Stomach (tissue), 9 donors: ENCODE measurements around the gene SERPINF2. TPM values are rescaled to one million over a fixed set of nuclear protein-coding genes. Genes with fewer than 3 reads are reported as not detected.

Experiments used
- DNase-seq, 2 donors: peaks; one replicate each; pipeline versions ENCODE4 v3.0.0 to v3.0.0-alpha.2; 2013 to 2019
- H3K27ac ChIP-seq, 5 donors: fragments of 200-600 bp in 4 of 5; sonication (generic) in 4 of 5; one replicate each; pipeline ENCODE4 v1.5.1; 2013 to 2019; ENCODE audit warnings: mild to moderate bottlenecking in 1 of 5, moderate library complexity in 1 of 5
- H3K27me3 ChIP-seq, 3 donors: fragments of 200-600 bp; sonication (generic); one replicate each; pipeline ENCODE4 v1.5.1; 2017 to 2019; ENCODE audit warnings: mixed run types in 1 of 3
- H3K36me3 ChIP-seq, 4 donors: fragments of 200-600 bp; sonication (generic); 1 replicate in 3 of 4; 2 replicates in 1 of 4; pipeline ENCODE4 v1.5.1; 2016 to 2019
- H3K4me1 ChIP-seq, 4 donors: fragments of 200-600 bp; sonication (generic); one replicate each; pipeline ENCODE4 v1.5.1; 2016 to 2019
- H3K4me3 ChIP-seq, 4 donors: fragments of 200-600 bp; sonication (generic) in 3 of 4; one replicate each; pipeline ENCODE4 v1.5.1; 2016 to 2019; ENCODE audit warnings: mild to moderate bottlenecking in 1 of 4
- H3K9me3 ChIP-seq, 4 donors: fragments of 200-600 bp; sonication (generic); one replicate each; pipeline ENCODE4 v1.5.1; 2016 to 2019
- CTCF ChIP-seq, 7 experiments: fragments of 450-650 bp in 4 of 7; fragments of 200-600 bp in 3 of 7; sonication (generic) in 3 of 7; IDR thresholded peaks; one replicate each; pipeline ENCODE4 v1.5.1; 2016 to 2019; ENCODE audit warnings: antibody characterized with exemption in 7 of 7, control low read depth in 2 of 7, mild to moderate bottlenecking in 1 of 7
- EP300 ChIP-seq: sonication (generic); formaldehyde crosslinking; IDR thresholded peaks from one replicate; pipeline ENCODE4 v1.6.1; 2017; ENCODE audit warnings: antibody characterized with exemption
- POLR2A ChIP-seq, 4 donors: fragments of 450-650 bp; IDR thresholded peaks; one replicate each; pipeline ENCODE4 v1.6.1; 2016; ENCODE audit warnings: antibody characterized with exemption in 4 of 4, control low read depth in 2 of 4, mild to moderate bottlenecking in 1 of 4, moderate library complexity in 1 of 4
- POLR2AphosphoS5 ChIP-seq, 3 donors: sonication (generic); formaldehyde crosslinking; IDR thresholded peaks; one replicate each; pipeline ENCODE4 v1.6.1; 2016; ENCODE audit warnings: antibody characterized with exemption in 3 of 3
- WGBS, 5 donors: extraction: QIAGEN DNeasy Blood & Tissue Kit in 3 of 5; methylation state at CpG; one replicate each; pipeline versions ENCODE4 v1.1.5 to v1.1.7; 2013 to 2018; 5-methylcytosine and 5-hydroxymethylcytosine counted together
- intact Hi-C: fragments of 100-400 bp; cut with DNase I; formaldehyde crosslinking; loops from one replicate; pipeline ENCODE4 v1.15.1; 2023; ENCODE audit warnings: low total_unique reads
- polyA plus RNA-seq, 3 donors: library from polyadenylated mRNA; stranded (reverse); fragments of 200-250 nt; gene quantifications; one replicate each; pipeline ENCODE4 v1.2.3, GENCODE V29; 2013
- total RNA-seq, 5 donors: library from RNA; depleted of rRNA; stranded (reverse); fragments of >200 nt; gene quantifications; one replicate each; pipeline versions ENCODE4 v1.1.0 to v1.2.3, GENCODE V29; 2014 to 2016
- donor health status: healthy with polysubstance abuse.
- donor health status: Bipolar disorder and iron deficiency.
- donor health status: healthy.

The SERPINF2 gene
- total and polyA plus RNA-seq, 8 donors = 0.45 to 5.2 (median 1.3) TPM

GRCh38 chr17:1715803-1716075 is 26.9 kb upstream of the SERPINF2 start:
- no peak for DNase-seq
- Histone ChIP-seq H3K4me3 (peak overlapping the region; percentile 81 to 100 (median 91)), H3K27ac (peak overlapping the region; percentile 99 to 100 (median 100)), H3K9me3 (no peaks in the 10 kb centered on the region), H3K27me3 (no peaks in the 10 kb centered on the region), H3K4me1 (peaks cover 44 to 69% (median 58%) of the 10 kb centered on the region in 4 donors), H3K36me3 (peaks cover 18 to 29% (median 26%) of the 10 kb centered on the region in 4 donors)
- 0 to 3% (median 1%) methylated on average over 7 to 23 of the region's 23 CpGs for WGBS, 5 donors
- intact Hi-C loops = no loop called here
- TF ChIP-seq EP300 (no peak), POLR2AphosphoS5 (IDR thresholded peaks at IDR 0.05) (no peak), POLR2A (IDR thresholded peaks at IDR 0.05) (no peak), CTCF (IDR thresholded peaks at IDR 0.05) (no peak)

- no peaks in the 10 kb centered on the region for H3K27me3 ChIP-seq
- H3K36me3 ChIP-seq = peaks cover 18 to 29% (median 26%) of the 10 kb centered on the region in 4 donors
- H3K4me3 ChIP-seq = peak overlapping the region; percentile 81 to 100 (median 91)
- intact Hi-C loops = no loop called here
- WGBS, 5 donors = 0% methylated on average over 48 to 70 of the region's 70 CpGs
- no peaks in the 10 kb centered on the region for H3K9me3 ChIP-seq
- H3K4me1 ChIP-seq = peaks cover 46 to 67% (median 57%) of the 10 kb centered on the region in 4 donors
- peak in 1 of 7 experiments; percentile 14 for TF ChIP-seq CTCF (IDR thresholded peaks at IDR 0.05)
- peak; percentile 50 for TF ChIP-seq EP300
- TF ChIP-seq POLR2AphosphoS5 (IDR thresholded peaks at IDR 0.05) = peak; percentile 100
- TF ChIP-seq POLR2A (IDR thresholded peaks at IDR 0.05) = peak in 2 of 4 donors; percentile 98 to 99
- DNase-seq = peak; percentile 100
- H3K27ac ChIP-seq = peak overlapping the region; percentile 99 to 100 (median 100)
Observed at GRCh38 chr17:1716076-1716911, 26.4 kb upstream of the SERPINF2 start.

DNA sequence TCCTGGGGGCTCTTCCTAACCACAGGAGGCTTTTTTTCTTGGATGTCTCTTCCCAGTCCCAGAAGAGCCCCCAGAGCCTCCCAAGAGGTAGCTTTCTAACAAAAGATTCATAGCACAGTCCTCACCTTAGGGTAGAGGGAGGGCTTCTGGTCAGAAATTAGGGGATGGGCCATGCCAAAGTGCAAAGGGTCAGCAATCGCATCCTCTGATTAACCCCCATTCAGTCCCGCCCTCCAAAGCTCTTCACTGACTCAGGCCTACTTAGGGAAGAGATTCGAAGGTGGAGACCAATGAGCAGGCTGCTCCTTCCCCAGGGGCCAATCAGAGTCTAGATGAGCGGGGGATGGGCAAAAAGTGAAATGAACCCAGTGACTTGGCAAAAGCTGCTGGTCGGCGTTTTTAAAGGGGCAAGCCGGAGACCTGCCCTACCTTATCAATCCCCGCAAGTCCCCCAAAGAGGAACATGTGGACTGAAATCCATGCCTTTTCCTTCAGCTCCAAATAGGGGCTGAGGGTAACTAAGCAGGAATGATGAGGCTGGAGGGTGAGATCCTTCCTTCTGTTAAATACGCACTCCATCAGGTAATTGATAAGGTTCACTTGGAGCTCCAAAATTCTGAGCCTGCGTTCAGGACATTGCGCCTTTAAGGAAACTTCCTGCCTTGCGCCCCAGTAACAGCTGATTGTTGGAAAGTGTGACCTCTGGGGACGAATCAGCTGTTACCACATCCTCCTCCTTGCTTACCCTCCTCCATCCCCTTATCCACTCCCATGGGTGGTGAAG is 25.6 kb upstream of the SERPINF2 start:
- Histone ChIP-seq H3K4me1 (peaks cover 43 to 60% (median 56%) of the 10 kb centered on the region in 4 donors), H3K9me3 (no peaks in the 10 kb centered on the region), H3K36me3 (peaks cover 17 to 22% (median 21%) of the 10 kb centered on the region in 4 donors), H3K27me3 (no peaks in the 10 kb centered on the region), H3K4me3 (peak overlapping the region; percentile 45 to 89 (median 65)), H3K27ac (peak overlapping the region; percentile 97 to 100 (median 100))
- WGBS, 5 donors = 0% methylated on average over 13 of the region's 13 CpGs
- TF ChIP-seq EP300 (peak; percentile 38), POLR2A (IDR thresholded peaks at IDR 0.05) (peak in 2 of 4 donors; percentile 7 to 18), CTCF (IDR thresholded peaks at IDR 0.05) (no peak), POLR2AphosphoS5 (IDR thresholded peaks at IDR 0.05) (peak; percentile 92 to 94 (median 93))
- intact Hi-C loops = no loop called here
- peak; percentile 93 to 98 for DNase-seq
